Liver (tissue), 9 donors: ENCODE data around the gene PXDN. TPM values are rescaled to one million over a fixed set of nuclear protein-coding genes. Genes with fewer than 3 reads are reported as not detected.

Experiments used
- DNase-seq: peaks from one replicate; pipeline ENCODE4 v3.0.0-alpha.2; 2017; ENCODE audit warnings: low spot score
- H3K27ac ChIP-seq, 2 donors: one replicate each; pipeline ENCODE4 v1.7.0; 2013; ENCODE audit warnings: inconsistent platforms in 2 of 2, low read length in 2 of 2, control low read depth in 1 of 2, low read depth in 1 of 2, mild to moderate bottlenecking in 1 of 2
- H3K27me3 ChIP-seq, 4 donors: one replicate each; pipeline versions ENCODE4 v1.6.1 to v1.7.0; 2013; ENCODE audit warnings: low read length in 3 of 4, inconsistent platforms in 1 of 4, mild to moderate bottlenecking in 1 of 4, moderate library complexity in 1 of 4; ENCODE audit not compliant: control insufficient read depth in 4 of 4, insufficient read depth in 4 of 4
- H3K36me3 ChIP-seq, 4 donors: one replicate each; pipeline versions ENCODE4 v1.6.1 to v1.7.0; 2013; ENCODE audit warnings: low read length in 3 of 4, mild to moderate bottlenecking in 3 of 4, low read depth in 1 of 4, moderate library complexity in 1 of 4; ENCODE audit not compliant: control insufficient read depth in 4 of 4, insufficient read depth in 3 of 4
- H3K4me1 ChIP-seq, 4 donors: one replicate each; pipeline versions ENCODE4 v1.6.1 to v1.7.0; 2013; ENCODE audit warnings: low read length in 3 of 4, mild to moderate bottlenecking in 3 of 4, moderate library complexity in 1 of 4; ENCODE audit not compliant: control insufficient read depth in 4 of 4, insufficient read depth in 4 of 4
- H3K4me3 ChIP-seq, 3 donors: one replicate each; pipeline versions ENCODE4 v1.6.1 to v1.7.0; 2013; ENCODE audit warnings: low read length in 3 of 3, control low read depth in 1 of 3, low read depth in 1 of 3, mild to moderate bottlenecking in 1 of 3
- H3K9ac ChIP-seq, 2 donors: one replicate each; pipeline ENCODE4 v1.7.0; 2013; ENCODE audit warnings: low read length in 2 of 2, mild to moderate bottlenecking in 2 of 2, moderate library complexity in 2 of 2, control low read depth in 1 of 2, low read depth in 1 of 2
- H3K9me3 ChIP-seq, 4 donors: one replicate each; pipeline versions ENCODE4 v1.6.1 to v1.7.0; 2013; ENCODE audit warnings: low read length in 3 of 4; ENCODE audit not compliant: control insufficient read depth in 4 of 4
- EGR1 ChIP-seq, 2 donors: IDR thresholded peaks; 2 replicates each; pipeline ENCODE4 v1.6.1; 2016 to 2018; ENCODE audit warnings: antibody characterized with exemption in 2 of 2, low read depth in 2 of 2
- FOXA2 ChIP-seq: IDR thresholded peaks from 2 replicates; pipeline ENCODE4 v1.6.1; 2016; ENCODE audit warnings: antibody characterized with exemption
- GABPA ChIP-seq, 2 donors: IDR thresholded peaks in 1 of 2; conservative IDR thresholded peaks in 1 of 2; 2 replicates each; pipeline ENCODE4 v1.6.1; 2016; ENCODE audit warnings: antibody characterized with exemption in 2 of 2, mild to moderate bottlenecking in 1 of 2, moderate library complexity in 1 of 2
- HNF4A ChIP-seq, 2 donors: conservative IDR thresholded peaks; 2 replicates each; pipeline ENCODE4 v1.6.1; 2016; ENCODE audit warnings: antibody characterized with exemption in 2 of 2, mild to moderate bottlenecking in 2 of 2
- HNF4G ChIP-seq: IDR thresholded peaks from 2 replicates; pipeline ENCODE4 v1.6.1; 2016; ENCODE audit warnings: antibody characterized with exemption
- JUND ChIP-seq, 2 donors: IDR thresholded peaks; 2 replicates each; pipeline ENCODE4 v1.6.1; 2016; ENCODE audit warnings: antibody characterized with exemption in 2 of 2
- MAX ChIP-seq: IDR thresholded peaks from 2 replicates; pipeline ENCODE4 v1.6.1; 2016; ENCODE audit warnings: antibody characterized with exemption
- RAD21 ChIP-seq, 2 donors: IDR thresholded peaks; 2 replicates each; pipeline ENCODE4 v1.6.1; 2016; ENCODE audit warnings: antibody characterized with exemption in 2 of 2, mild to moderate bottlenecking in 2 of 2
- REST ChIP-seq: IDR thresholded peaks from 2 replicates; pipeline ENCODE4 v1.6.1; 2016; ENCODE audit warnings: antibody characterized with exemption, mild to moderate bottlenecking
- RXRA ChIP-seq, 2 donors: IDR thresholded peaks; 2 replicates each; pipeline ENCODE4 v1.6.1; 2017 to 2018; ENCODE audit warnings: antibody characterized with exemption in 2 of 2, mild to moderate bottlenecking in 1 of 2
- SP1 ChIP-seq: IDR thresholded peaks from 2 replicates; pipeline ENCODE4 v1.6.1; 2018; ENCODE audit warnings: antibody characterized with exemption, mild to moderate bottlenecking
- YY1 ChIP-seq: IDR thresholded peaks from 2 replicates; pipeline ENCODE4 v1.6.1; 2016; ENCODE audit warnings: antibody characterized with exemption, mild to moderate bottlenecking
- WGBS: extraction: QIAGEN DNeasy Blood & Tissue Kit; methylation state at CpG from one replicate; pipeline ENCODE4 v1.1.7; 2013; 5-methylcytosine and 5-hydroxymethylcytosine counted together
- polyA plus RNA-seq, 2 donors: library from polyadenylated mRNA; stranded (reverse) in 1 of 2; unstranded in 1 of 2; fragments of 200-250 nt in 1 of 2; fragments of >200 nt in 1 of 2; fragmentation: Nextera tagmentation in 1 of 2; extraction: Ambion mirVana in 1 of 2; gene quantifications; one replicate each; pipeline versions ENCODE4 v1.2.1 to v1.2.3, GENCODE V29; 2013 to 2015
- total RNA-seq, 2 donors: library from RNA; depleted of rRNA; stranded (reverse); fragments of >200 nt; gene quantifications; one replicate each; pipeline ENCODE4 v1.2.3, GENCODE V29; 2014
- TF ChIP-seq, protein P1 (sequence below): IDR thresholded peaks from 2 replicates; pipeline ENCODE4 v1.6.1; 2016; ENCODE audit warnings: antibody characterized with exemption
- donor health status: healthy.
- donor health status: healthy.
- donor health status: healthy.
- donor health status: healthy.
- donor health status: healthy.

The PXDN gene
- total and polyA plus RNA-seq, 4 donors, result 4.2 to 21.5 (median 16.9) TPM

GRCh38 chr2:1599301-1600085, 144.8 kb downstream of the PXDN start (continued):
- TF ChIP-seq MAX (no peak), YY1 (no peak), FOXA2 (no peak), JUND (IDR thresholded peaks at IDR 0.05) (no peak), RXRA (IDR thresholded peaks at IDR 0.05) (no peak), RAD21 (IDR thresholded peaks at IDR 0.05) (no peak), HNF4G (no peak), EGR1 (IDR thresholded peaks at IDR 0.05; ENCODE audit: low read depth in 2 of 2) (no peak)

DNA sequence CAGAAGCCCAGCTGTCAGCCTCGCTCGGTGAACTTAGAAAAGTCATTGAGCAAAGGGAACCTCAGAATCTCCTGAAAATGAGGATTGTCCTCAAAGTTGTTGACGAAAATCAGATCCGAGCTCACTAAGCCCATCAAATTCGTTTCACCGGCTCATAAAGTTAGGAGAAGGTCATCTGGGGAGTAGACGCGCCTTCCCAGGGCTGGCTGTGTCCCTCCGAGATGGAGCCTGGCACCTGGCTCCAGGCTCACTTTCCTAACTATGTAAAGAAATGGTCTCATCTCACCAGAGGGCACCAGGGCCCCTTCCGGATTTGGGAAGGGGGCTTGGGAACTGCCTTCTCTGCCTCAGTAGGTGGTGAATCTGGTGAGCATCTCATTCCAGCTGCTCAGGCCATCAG, 145.5 kb downstream of the PXDN start:
- DNase-seq, result no peak
- Histone ChIP-seq H3K27ac (no peak overlapping the region), H3K36me3 (no peaks in the 10 kb centered on the region), H3K9ac (no peak overlapping the region), H3K4me3 (no peak overlapping the region), H3K27me3 (peaks cover 0 to 4% (median 0%) of the 10 kb centered on the region in 4 donors), H3K4me1 (no peaks in the 10 kb centered on the region), H3K9me3 (no peaks in the 10 kb centered on the region)
- WGBS, result 89% methylated on average over 10 of the region's 10 CpGs
- TF ChIP-seq GABPA (IDR thresholded peaks at IDR 0.05 in 1 of 2, conservative IDR thresholded peaks at IDR 0.05 in 1 of 2) (no peak), SP1 (no peak)

- no peaks in the 10 kb centered on the region for H3K36me3 ChIP-seq
- no peak overlapping the region for H3K9ac ChIP-seq
- H3K27ac ChIP-seq, result no peak overlapping the region
- peaks cover 0 to 4% (median 0%) of the 10 kb centered on the region in 4 donors for H3K27me3 ChIP-seq
- H3K4me3 ChIP-seq, result no peak overlapping the region
- H3K9me3 ChIP-seq, result no peaks in the 10 kb centered on the region
- DNase-seq, result no peak
- TF ChIP-seq REST (no peak), HNF4A (conservative IDR thresholded peaks at IDR 0.05) (no peak)
- TF ChIP-seq, protein P1, sequence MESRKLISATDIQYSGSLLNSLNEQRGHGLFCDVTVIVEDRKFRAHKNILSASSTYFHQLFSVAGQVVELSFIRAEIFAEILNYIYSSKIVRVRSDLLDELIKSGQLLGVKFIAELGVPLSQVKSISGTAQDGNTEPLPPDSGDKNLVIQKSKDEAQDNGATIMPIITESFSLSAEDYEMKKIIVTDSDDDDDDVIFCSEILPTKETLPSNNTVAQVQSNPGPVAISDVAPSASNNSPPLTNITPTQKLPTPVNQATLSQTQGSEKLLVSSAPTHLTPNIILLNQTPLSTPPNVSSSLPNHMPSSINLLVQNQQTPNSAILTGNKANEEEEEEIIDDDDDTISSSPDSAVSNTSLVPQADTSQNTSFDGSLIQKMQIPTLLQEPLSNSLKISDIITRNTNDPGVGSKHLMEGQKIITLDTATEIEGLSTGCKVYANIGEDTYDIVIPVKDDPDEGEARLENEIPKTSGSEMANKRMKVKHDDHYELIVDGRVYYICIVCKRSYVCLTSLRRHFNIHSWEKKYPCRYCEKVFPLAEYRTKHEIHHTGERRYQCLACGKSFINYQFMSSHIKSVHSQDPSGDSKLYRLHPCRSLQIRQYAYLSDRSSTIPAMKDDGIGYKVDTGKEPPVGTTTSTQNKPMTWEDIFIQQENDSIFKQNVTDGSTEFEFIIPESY, result no peak
- WGBS, result 87% methylated on average over 20 of the region's 20 CpGs
- no peaks in the 10 kb centered on the region for H3K4me1 ChIP-seq
These were observed 146.1 kb downstream of the PXDN start for GRCh38 chr2:1598041-1598710.
